ENCODE data around the gene NME7. TPM values are rescaled to one million over a fixed set of nuclear protein-coding genes. Genes with fewer than 3 reads are reported as not detected.
"Not testable (repeated sequence)": the region's sequence is repeated elsewhere in the genome, so short reads cannot be mapped to it uniquely, and the experiment has no call there.

Gene NME7
- total RNA-seq, 8 experiments from 2014 or later = 14.2 to 111 (median 71.9) TPM

- Histone ChIP-seq H3K4me3 (no peak overlapping the region), H3K27ac (no peak overlapping the region), H3K4me1 (replicated peaks in 1 of 2) (peaks cover 6 to 46% of the 10 kb centered on the region in 2 donors)
- no peak for ATAC-seq (replicated peaks in 6 of 8)
- in situ Hi-C loops (cut with MboI; ENCODE audit: low pct_unique_long_range_greater_than_20kb in 2 of 9, low sequenced_read_pairs in 9 of 9, unreplicated experiment in 9 of 9) = loop anchor here in 1 of 9 experiments (25.0 kb wide), 1 partner anchor 111 kb away; no protein-coding TSS in a partner anchor
- 47 to 97% (median 90%) methylated on average over 2 to 5 of the region's 5 CpGs; no CpG with 5 or more reads in 1 of the 10 experiments for WGBS, 10 experiments
Measured at GRCh38 chr1:169201084-169201619, 166.4 kb downstream of the NME7 start.

GRCh38 chr1:169200319-169200718 is 167.3 kb downstream of the NME7 start:
- H3K27ac ChIP-seq = peak overlapping the region; percentile 2 to 24
- peaks cover 9 to 51% of the 10 kb centered on the region in 2 donors for H3K4me1 ChIP-seq (replicated peaks in 1 of 2)
- H3K4me3 ChIP-seq = no peak overlapping the region
- no peak for ATAC-seq (replicated peaks in 6 of 8)
- in situ Hi-C loops (cut with MboI; ENCODE audit: low pct_unique_long_range_greater_than_20kb in 2 of 9, low sequenced_read_pairs in 9 of 9, unreplicated experiment in 9 of 9) = loop anchor here in 1 of 9 experiments (25.0 kb wide), 1 partner anchor 112 kb away; no protein-coding TSS in a partner anchor

- ATAC-seq (replicated peaks in 6 of 8) = peak in 4 of 8 experiments; percentile 40 to 66 (median 56)
- 83 to 100% (median 97%) methylated on average over 1 to 3 of the region's 3 CpGs; no CpG with 5 or more reads in 1 of the 10 experiments for WGBS, 10 experiments
- Histone ChIP-seq H3K4me3 (no peak overlapping the region), H3K4me1 (replicated peaks in 1 of 2) (peaks cover 9 to 22% of the 10 kb centered on the region in 2 donors), H3K27ac (no peak overlapping the region)
- in situ Hi-C loops (cut with MboI; ENCODE audit: low pct_unique_long_range_greater_than_20kb in 2 of 9, low sequenced_read_pairs in 9 of 9, unreplicated experiment in 9 of 9) = no loop called here
Measured at GRCh38 chr1:169196581-169196980, 171.0 kb downstream of the NME7 start.

GRCh38 chr1:169196161-169196560 is 171.4 kb downstream of the NME7 start:
- in situ Hi-C loops (cut with MboI; ENCODE audit: low pct_unique_long_range_greater_than_20kb in 2 of 9, low sequenced_read_pairs in 9 of 9, unreplicated experiment in 9 of 9) = no loop called here
- Histone ChIP-seq H3K27ac (no peak overlapping the region), H3K4me1 (replicated peaks in 1 of 2) (peaks cover 9 to 21% of the 10 kb centered on the region in 2 donors), H3K4me3 (no peak overlapping the region)
- 56 to 100% (median 89%) methylated on average over 1 to 3 of the region's 3 CpGs for WGBS, 10 experiments
- peak in 4 of 8 experiments; percentile 9 to 65 (median 28) for ATAC-seq (replicated peaks in 6 of 8)

- in situ Hi-C loops (cut with MboI; ENCODE audit: low pct_unique_long_range_greater_than_20kb in 2 of 9, low sequenced_read_pairs in 9 of 9, unreplicated experiment in 9 of 9) = no loop called here
- Histone ChIP-seq H3K27ac (no peak overlapping the region), H3K4me3 (no peak overlapping the region), H3K4me1 (replicated peaks in 1 of 2) (peaks cover 3 to 12% of the 10 kb centered on the region in 2 donors)
- WGBS, 10 experiments = 18 to 90% (median 73%) methylated on average over 1 to 4 of the region's 4 CpGs
- peak in 3 of 8 experiments; percentile 24 to 61 (median 46) for ATAC-seq (replicated peaks in 6 of 8)
Measured at GRCh38 chr1:169193191-169193850, 174.3 kb downstream of the NME7 start.

GRCh38 chr1:169186106-169186505 is 181.5 kb downstream of the NME7 start:
- in situ Hi-C loops (cut with MboI; ENCODE audit: low pct_unique_long_range_greater_than_20kb in 2 of 9, low sequenced_read_pairs in 9 of 9, unreplicated experiment in 9 of 9) = no loop called here
- 11 to 100% (median 33%) methylated on average over 1 of the region's 1 CpG; no CpG with 5 or more reads in 3 of the 10 experiments for WGBS, 10 experiments
- no peaks in the 10 kb centered on the region for H3K4me1 ChIP-seq (replicated peaks in 1 of 2)
- no peak overlapping the region for H3K4me3 ChIP-seq
- no peak for ATAC-seq (replicated peaks in 6 of 8)
- H3K27ac ChIP-seq = no peak overlapping the region

GRCh38 chr1:169184812-169185211 is 182.8 kb downstream of the NME7 start:
- in situ Hi-C loops (cut with MboI; ENCODE audit: low pct_unique_long_range_greater_than_20kb in 2 of 9, low sequenced_read_pairs in 9 of 9, unreplicated experiment in 9 of 9) = no loop called here
- 0 to 100% (median 12%) methylated on average over 1 of the region's 1 CpG; no CpG with 5 or more reads in 4 of the 10 experiments for WGBS, 10 experiments
- Histone ChIP-seq H3K4me3 (no peak overlapping the region), H3K4me1 (replicated peaks in 1 of 2) (no peaks in the 10 kb centered on the region), H3K27ac (no peak overlapping the region)
- ATAC-seq (replicated peaks in 6 of 8) = no peak

GRCh38 chr1:169180174-169180573 is 187.4 kb downstream of the NME7 start:
- Histone ChIP-seq H3K4me1 (replicated peaks in 1 of 2) (no peaks in the 10 kb centered on the region), H3K4me3 (no peak overlapping the region), H3K27ac (no peak overlapping the region)
- WGBS, 10 experiments = 80 to 100% (median 96%) methylated on average over 1 to 3 of the region's 3 CpGs; no CpG with 5 or more reads in 1 of the 10 experiments
- ATAC-seq (replicated peaks in 6 of 8) = no peak
- in situ Hi-C loops (cut with MboI; ENCODE audit: low pct_unique_long_range_greater_than_20kb in 2 of 9, low sequenced_read_pairs in 9 of 9, unreplicated experiment in 9 of 9) = no loop called here

GRCh38 chr1:169179431-169179830 is 188.2 kb downstream of the NME7 start:
- ATAC-seq (replicated peaks in 6 of 8); in situ Hi-C loops (cut with MboI; ENCODE audit: low pct_unique_long_range_greater_than_20kb in 2 of 9, low sequenced_read_pairs in 9 of 9, unreplicated experiment in 9 of 9); H3K4me1 ChIP-seq (replicated peaks in 1 of 2); H3K4me3 ChIP-seq; H3K27ac ChIP-seq: not testable (repeated sequence)
- 80 to 100% (median 100%) methylated on average over 1 to 3 of the region's 3 CpGs for WGBS, 10 experiments

GRCh38 chr1:169175461-169175860 is 192.1 kb downstream of the NME7 start:
- H3K27ac ChIP-seq = no peak overlapping the region
- in situ Hi-C loops (cut with MboI; ENCODE audit: low pct_unique_long_range_greater_than_20kb in 2 of 9, low sequenced_read_pairs in 9 of 9, unreplicated experiment in 9 of 9) = no loop called here
- H3K4me3 ChIP-seq = no peak overlapping the region
- no peak for ATAC-seq (replicated peaks in 6 of 8)
- no peaks in the 10 kb centered on the region for H3K4me1 ChIP-seq (replicated peaks in 1 of 2)
- WGBS, 10 experiments = 0 to 100% (median 63%) methylated on average over 1 to 2 of the region's 2 CpGs

- H3K4me3 ChIP-seq = no peak overlapping the region
- in situ Hi-C loops (cut with MboI; ENCODE audit: low pct_unique_long_range_greater_than_20kb in 2 of 9, low sequenced_read_pairs in 9 of 9, unreplicated experiment in 9 of 9) = no loop called here
- peak in 5 of 8 experiments; percentile 33 to 51 (median 44) for ATAC-seq (replicated peaks in 6 of 8)
Measured at GRCh38 chr1:169163059-169163458, 204.5 kb downstream of the NME7 start.

GRCh38 chr1:169161496-169162194 is 206.0 kb downstream of the NME7 start:
- H3K4me1 ChIP-seq (replicated peaks in 1 of 2) = peaks cover 0 to 2% of the 10 kb centered on the region in 2 donors
- WGBS, 10 experiments = 40 to 100% (median 93%) methylated on average over 1 to 4 of the region's 4 CpGs; no CpG with 5 or more reads in 3 of the 10 experiments
- no peak for ATAC-seq (replicated peaks in 6 of 8)
- H3K4me3 ChIP-seq = no peak overlapping the region
- H3K27ac ChIP-seq = no peak overlapping the region
- in situ Hi-C loops (cut with MboI; ENCODE audit: low pct_unique_long_range_greater_than_20kb in 2 of 9, low sequenced_read_pairs in 9 of 9, unreplicated experiment in 9 of 9) = no loop called here

More at GRCh38 chr1:169163059-169163458, 204.5 kb downstream of the NME7 start:
- 72 to 93% (median 80%) methylated on average over 3 to 5 of the region's 5 CpGs for WGBS, 10 experiments
- Histone ChIP-seq H3K27ac (no peak overlapping the region), H3K4me1 (replicated peaks in 1 of 2) (peaks cover 0 to 2% of the 10 kb centered on the region in 2 donors)

GRCh38 chr1:169160845-169161495 is 206.6 kb downstream of the NME7 start:
- no peak overlapping the region for H3K4me3 ChIP-seq
- WGBS, 10 experiments = 37 to 100% (median 88%) methylated on average over 1 to 3 of the region's 3 CpGs
- in situ Hi-C loops (cut with MboI; ENCODE audit: low pct_unique_long_range_greater_than_20kb in 2 of 9, low sequenced_read_pairs in 9 of 9, unreplicated experiment in 9 of 9) = no loop called here
- no peak for ATAC-seq (replicated peaks in 6 of 8)
- H3K4me1 ChIP-seq (replicated peaks in 1 of 2) = peaks cover 0 to 2% of the 10 kb centered on the region in 2 donors
- no peak overlapping the region for H3K27ac ChIP-seq

Measured in motor neuron (in vitro differentiated cells).